Spleen (tissue), 11 donors: Measurements from ENCODE around the gene FHAD1. TPM values are rescaled to one million over a fixed set of nuclear protein-coding genes. Genes with fewer than 3 reads are reported as not detected.

Experiments
- DNase-seq: peaks from one replicate; pipeline ENCODE4 v3.0.0-alpha.2; 2020
- H3K27ac ChIP-seq, 8 donors: fragments of 200-600 bp; sonication (generic) in 7 of 8; 1 replicate in 4 of 8; 2 replicates in 4 of 8; pipeline versions ENCODE4 v1.5.0 to v1.8.0; 2016 to 2021; ENCODE audit warnings: inconsistent platforms in 4 of 8, mild to moderate bottlenecking in 4 of 8, moderate library complexity in 1 of 8
- H3K27me3 ChIP-seq, 7 donors: fragments of 200-600 bp; sonication (generic) in 6 of 7; replicated peaks in 1 of 7; 1 replicate in 4 of 7; 2 replicates in 3 of 7; pipeline versions ENCODE4 v1.5.0 to v1.8.0; 2016 to 2021; ENCODE audit warnings: inconsistent platforms in 3 of 7, mild to moderate bottlenecking in 1 of 7
- H3K36me3 ChIP-seq, 6 donors: fragments of 200-600 bp; sonication (generic) in 5 of 6; 1 replicate in 4 of 6; 2 replicates in 2 of 6; pipeline versions ENCODE4 v1.5.0 to v1.8.0; 2016 to 2021; ENCODE audit warnings: inconsistent platforms in 2 of 6
- H3K4me1 ChIP-seq, 6 donors: fragments of 200-600 bp; sonication (generic) in 5 of 6; 1 replicate in 3 of 6; 2 replicates in 3 of 6; pipeline versions ENCODE4 v1.5.0 to v1.8.0; 2016 to 2021; ENCODE audit warnings: inconsistent platforms in 3 of 6
- H3K4me3 ChIP-seq, 8 donors: fragments of 200-600 bp; sonication (generic) in 7 of 8; 1 replicate in 4 of 8; 2 replicates in 4 of 8; pipeline versions ENCODE4 v1.5.0 to v1.8.0; 2016 to 2021; ENCODE audit warnings: inconsistent platforms in 4 of 8, mild to moderate bottlenecking in 4 of 8, moderate library complexity in 2 of 8
- H3K9me3 ChIP-seq, 8 donors: fragments of 200-600 bp; sonication (generic) in 7 of 8; 1 replicate in 4 of 8; 2 replicates in 4 of 8; pipeline versions ENCODE4 v1.5.0 to v1.8.0; 2016 to 2021; ENCODE audit warnings: inconsistent platforms in 4 of 8
- POLR2A ChIP-seq, 3 donors: fragments of 450-650 bp; IDR thresholded peaks; one replicate each; pipeline ENCODE4 v1.5.1; 2017; ENCODE audit warnings: antibody characterized with exemption in 3 of 3, mild to moderate bottlenecking in 1 of 3
- POLR2AphosphoS5 ChIP-seq, 3 donors: sonication (generic); formaldehyde crosslinking; IDR thresholded peaks; one replicate each; pipeline ENCODE4 v1.5.1; 2017; ENCODE audit warnings: antibody characterized with exemption in 3 of 3
- WGBS, 5 donors: extraction: QIAGEN DNeasy Blood & Tissue Kit in 3 of 5; methylation state at CpG; one replicate each; pipeline versions ENCODE4 v1.1.5 to v1.1.7; 2013 to 2018; 5-methylcytosine and 5-hydroxymethylcytosine counted together
- intact Hi-C: fragments of 100-400 bp; cut with DNase I; formaldehyde crosslinking; loops from one replicate; pipeline ENCODE4 v1.15.0; 2023; ENCODE audit warnings: low total_unique reads
- polyA plus RNA-seq, 3 donors: library from polyadenylated mRNA; stranded (reverse); fragments of 200-250 nt; gene quantifications; one replicate each; pipeline ENCODE4 v1.2.1, GENCODE V29; 2013
- total RNA-seq, 7 donors: library from RNA; depleted of rRNA in 3 of 7; stranded (reverse); fragments of >200 nt in 3 of 7; fragmentation: NEBNext Ultra II Directional in 4 of 7; extraction: Animal tissue kit (Norgen Biotek cat#: 25700) in 4 of 7; gene quantifications; one replicate each; pipeline versions ENCODE4 v1.1.0 to v1.2.1, GENCODE V29; 2016 to 2021
- TF ChIP-seq, protein P1 (sequence below), 11 experiments: fragments of 200-600 bp in 7 of 11; fragments of 450-650 bp in 4 of 11; sonication (generic) in 4 of 11; IDR thresholded peaks in 8 of 11; conservative IDR thresholded peaks in 3 of 11; 1 replicate in 7 of 11; 2 replicates in 4 of 11; pipeline versions ENCODE4 v1.4.0 to v1.8.0; 2016 to 2021; ENCODE audit warnings: antibody characterized with exemption in 11 of 11, inconsistent platforms in 4 of 11, mild to moderate bottlenecking in 1 of 11
- donor health status: healthy with polysubstance abuse.
- donor health status: DM: no; HTN: no; CAD: no; lungs with moderate emphysema.
- donor health status: DM: no; HTN: no; CAD: no.
- donor health status: Bipolar disorder and iron deficiency.
- donor health status: healthy.
- donor health status: DM: no; HTN: no; CAD: no.
- donor health status: DM: yes; HTN: yes; CAD: no.

FHAD1 gene
- total and polyA plus RNA-seq, 10 donors, result 0.22 to 1.0 (median 0.28) TPM; not detected in 3

GRCh38 chr1:15288173-15288926, 41.3 kb downstream of the FHAD1 start:
- peaks cover 0 to 10% (median 2%) of the 10 kb centered on the region in 8 donors for H3K9me3 ChIP-seq
- no peaks in the 10 kb centered on the region for H3K36me3 ChIP-seq
- H3K27me3 ChIP-seq, result peaks cover 0 to 6% (median 0%) of the 10 kb centered on the region in 7 donors
- intact Hi-C loops, result no loop called here
- TF ChIP-seq, protein P1, sequence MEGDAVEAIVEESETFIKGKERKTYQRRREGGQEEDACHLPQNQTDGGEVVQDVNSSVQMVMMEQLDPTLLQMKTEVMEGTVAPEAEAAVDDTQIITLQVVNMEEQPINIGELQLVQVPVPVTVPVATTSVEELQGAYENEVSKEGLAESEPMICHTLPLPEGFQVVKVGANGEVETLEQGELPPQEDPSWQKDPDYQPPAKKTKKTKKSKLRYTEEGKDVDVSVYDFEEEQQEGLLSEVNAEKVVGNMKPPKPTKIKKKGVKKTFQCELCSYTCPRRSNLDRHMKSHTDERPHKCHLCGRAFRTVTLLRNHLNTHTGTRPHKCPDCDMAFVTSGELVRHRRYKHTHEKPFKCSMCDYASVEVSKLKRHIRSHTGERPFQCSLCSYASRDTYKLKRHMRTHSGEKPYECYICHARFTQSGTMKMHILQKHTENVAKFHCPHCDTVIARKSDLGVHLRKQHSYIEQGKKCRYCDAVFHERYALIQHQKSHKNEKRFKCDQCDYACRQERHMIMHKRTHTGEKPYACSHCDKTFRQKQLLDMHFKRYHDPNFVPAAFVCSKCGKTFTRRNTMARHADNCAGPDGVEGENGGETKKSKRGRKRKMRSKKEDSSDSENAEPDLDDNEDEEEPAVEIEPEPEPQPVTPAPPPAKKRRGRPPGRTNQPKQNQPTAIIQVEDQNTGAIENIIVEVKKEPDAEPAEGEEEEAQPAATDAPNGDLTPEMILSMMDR (IDR thresholded peaks at IDR 0.05 in 8 of 11, conservative IDR thresholded peaks at IDR 0.05 in 3 of 11), result no peak
- no peak for DNase-seq
- H3K27ac ChIP-seq, result no peak overlapping the region
- H3K4me1 ChIP-seq, result no peaks in the 10 kb centered on the region
- H3K4me3 ChIP-seq, result no peak overlapping the region
- WGBS, 5 donors, result 80 to 89% (median 84%) methylated on average over 9 to 10 of the region's 10 CpGs

DNA sequence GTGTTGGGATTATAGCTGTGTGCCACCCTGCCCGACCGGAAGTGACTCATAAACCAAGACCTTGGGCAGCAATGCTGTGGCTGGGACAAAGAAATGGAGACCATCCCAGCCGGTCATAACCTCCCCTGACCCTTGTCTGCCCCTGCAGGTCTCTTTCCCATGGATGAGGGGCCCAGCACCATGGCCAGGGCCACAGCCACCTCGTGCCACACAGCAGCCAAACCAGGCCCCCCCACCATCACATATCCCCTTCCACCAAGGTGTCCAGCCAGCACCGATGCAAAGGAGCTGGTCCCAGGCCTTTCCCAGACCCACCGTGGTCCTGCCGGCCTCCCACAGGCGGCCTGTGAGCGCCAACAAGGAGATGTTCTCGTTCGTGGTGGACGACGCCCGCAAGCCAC, 42.2 kb downstream of the FHAD1 start:
- Histone ChIP-seq H3K27ac (no peak overlapping the region), H3K36me3 (no peaks in the 10 kb centered on the region), H3K9me3 (peaks cover 0 to 10% (median 2%) of the 10 kb centered on the region in 8 donors), H3K4me1 (no peaks in the 10 kb centered on the region), H3K27me3 (peaks cover 0 to 6% (median 0%) of the 10 kb centered on the region in 7 donors), H3K4me3 (no peak overlapping the region)
- intact Hi-C loops, result no loop called here
- 74 to 85% (median 83%) methylated on average over 14 of the region's 14 CpGs for WGBS, 5 donors
- no peak for TF ChIP-seq POLR2A (IDR thresholded peaks at IDR 0.05)
- no peak for TF ChIP-seq POLR2AphosphoS5 (IDR thresholded peaks at IDR 0.05)
- TF ChIP-seq, protein P1 (IDR thresholded peaks at IDR 0.05 in 8 of 11, conservative IDR thresholded peaks at IDR 0.05 in 3 of 11), result no peak
- DNase-seq, result no peak

DNA sequence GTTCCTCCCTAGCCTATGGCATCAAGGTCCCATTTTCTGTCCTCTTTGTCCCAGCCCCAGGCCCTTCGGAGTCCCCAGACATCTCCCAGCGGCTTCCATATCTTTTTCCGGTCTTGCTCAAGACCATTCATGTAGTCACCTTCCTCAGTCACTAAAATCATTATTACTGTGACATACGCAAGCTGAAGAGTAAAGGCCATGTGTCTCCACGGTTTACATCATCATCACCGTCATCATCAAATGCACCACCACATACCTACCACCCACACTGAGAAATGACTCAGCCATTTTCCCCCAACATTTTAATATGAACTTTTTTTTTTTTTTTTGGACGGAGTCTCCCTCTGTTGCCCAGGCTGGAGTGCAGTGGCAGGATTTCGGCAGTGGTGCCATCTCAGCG, 43.4 kb downstream of the FHAD1 start:
- intact Hi-C loops, result no loop called here
- Histone ChIP-seq H3K36me3 (no peaks in the 10 kb centered on the region), H3K27ac (no peak overlapping the region), H3K4me1 (no peaks in the 10 kb centered on the region), H3K9me3 (peaks cover 0 to 10% (median 2%) of the 10 kb centered on the region in 8 donors), H3K27me3 (peaks cover 0 to 6% (median 0%) of the 10 kb centered on the region in 7 donors), H3K4me3 (no peak overlapping the region)
- no peak for DNase-seq
- 74 to 87% (median 84%) methylated on average over 9 of the region's 9 CpGs for WGBS, 5 donors
- TF ChIP-seq POLR2AphosphoS5 (IDR thresholded peaks at IDR 0.05) (no peak), POLR2A (IDR thresholded peaks at IDR 0.05) (no peak)
- TF ChIP-seq, protein P1 (IDR thresholded peaks at IDR 0.05 in 8 of 11, conservative IDR thresholded peaks at IDR 0.05 in 3 of 11), result no peak

DNA sequence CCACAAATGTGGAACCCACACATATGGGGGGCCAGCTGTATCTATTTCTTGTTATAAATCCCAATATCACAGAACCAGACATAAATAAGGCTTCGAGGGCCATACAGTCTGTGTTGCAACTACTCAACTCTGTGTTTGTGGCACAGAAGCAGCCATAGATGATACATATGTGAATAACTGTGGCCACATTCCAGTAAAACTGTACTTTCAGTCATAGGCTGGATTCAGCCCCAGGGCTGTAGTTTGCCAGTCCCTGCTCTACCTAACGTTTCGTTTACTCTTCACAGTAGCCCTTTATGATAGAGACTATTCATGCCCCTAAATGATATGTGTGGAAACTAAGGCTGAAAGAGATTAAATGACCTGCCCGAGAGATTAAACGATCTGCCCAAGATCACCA, 48.7 kb downstream of the FHAD1 start:
- no peak for DNase-seq
- no peak overlapping the region for H3K27ac ChIP-seq
- H3K36me3 ChIP-seq, result no peaks in the 10 kb centered on the region
- WGBS, 5 donors, result 85 to 94% (median 86%) methylated on average over 5 of the region's 5 CpGs
- intact Hi-C loops, result no loop called here
- no peak for TF ChIP-seq POLR2A (IDR thresholded peaks at IDR 0.05)
- TF ChIP-seq, protein P1 (IDR thresholded peaks at IDR 0.05 in 8 of 11, conservative IDR thresholded peaks at IDR 0.05 in 3 of 11), result no peak
- TF ChIP-seq POLR2AphosphoS5 (IDR thresholded peaks at IDR 0.05), result no peak
- H3K27me3 ChIP-seq, result no peaks in the 10 kb centered on the region
- H3K4me1 ChIP-seq, result peaks cover 0 to 5% (median 0%) of the 10 kb centered on the region in 6 donors
- H3K9me3 ChIP-seq, result peaks cover 0 to 10% (median 3%) of the 10 kb centered on the region in 8 donors
- no peak overlapping the region for H3K4me3 ChIP-seq
